LNCaP clone FGC (cell line): ENCODE data around the gene SPATA31D3.
"Not testable (repeated sequence)": the region's sequence is repeated elsewhere in the genome, so short reads cannot be mapped to it uniquely, and the experiment has no call there.

Experiments used
- DNase-seq: peaks from one replicate; pipeline ENCODE4 v3.0.0-alpha.2; 2011; ENCODE audit warnings: low read depth
- H3K4me3 ChIP-seq: 2 replicates; pipeline ENCODE4 v1.5.1; 2011; ENCODE audit warnings: mild to moderate bottlenecking, low read depth, low read length, control low read depth
- TF ChIP-seq, protein P1 (sequence below): IDR thresholded peaks from 2 replicates; pipeline ENCODE4 v1.5.1; 2012; ENCODE audit warnings: mild to moderate bottlenecking; ENCODE audit not compliant: control insufficient read depth, insufficient read depth; ENCODE audit errors: extremely low read depth

SPATA31D3 gene

DNA sequence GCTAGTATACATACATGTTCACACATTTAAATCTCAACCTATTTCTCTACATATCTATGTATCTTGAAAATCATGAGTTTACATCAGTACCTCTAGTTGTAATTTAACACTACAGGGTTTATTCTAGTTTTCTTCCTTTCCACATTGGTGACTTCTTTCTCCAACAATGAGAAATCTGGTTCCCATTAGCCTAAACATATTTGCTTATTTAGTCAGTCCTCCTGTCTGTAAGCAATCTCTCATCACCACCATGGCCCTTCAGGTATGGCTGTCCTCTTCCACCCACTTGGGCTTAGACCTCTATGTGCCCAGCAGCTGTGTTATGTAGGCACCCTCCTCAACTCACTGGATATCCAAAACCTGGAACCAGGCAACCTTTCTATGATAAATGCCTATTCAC is 37.3 kb downstream of the SPATA31D3 start:
- DNase-seq = no peak
- H3K4me3 ChIP-seq = no peak overlapping the region
- TF ChIP-seq, protein P1, sequence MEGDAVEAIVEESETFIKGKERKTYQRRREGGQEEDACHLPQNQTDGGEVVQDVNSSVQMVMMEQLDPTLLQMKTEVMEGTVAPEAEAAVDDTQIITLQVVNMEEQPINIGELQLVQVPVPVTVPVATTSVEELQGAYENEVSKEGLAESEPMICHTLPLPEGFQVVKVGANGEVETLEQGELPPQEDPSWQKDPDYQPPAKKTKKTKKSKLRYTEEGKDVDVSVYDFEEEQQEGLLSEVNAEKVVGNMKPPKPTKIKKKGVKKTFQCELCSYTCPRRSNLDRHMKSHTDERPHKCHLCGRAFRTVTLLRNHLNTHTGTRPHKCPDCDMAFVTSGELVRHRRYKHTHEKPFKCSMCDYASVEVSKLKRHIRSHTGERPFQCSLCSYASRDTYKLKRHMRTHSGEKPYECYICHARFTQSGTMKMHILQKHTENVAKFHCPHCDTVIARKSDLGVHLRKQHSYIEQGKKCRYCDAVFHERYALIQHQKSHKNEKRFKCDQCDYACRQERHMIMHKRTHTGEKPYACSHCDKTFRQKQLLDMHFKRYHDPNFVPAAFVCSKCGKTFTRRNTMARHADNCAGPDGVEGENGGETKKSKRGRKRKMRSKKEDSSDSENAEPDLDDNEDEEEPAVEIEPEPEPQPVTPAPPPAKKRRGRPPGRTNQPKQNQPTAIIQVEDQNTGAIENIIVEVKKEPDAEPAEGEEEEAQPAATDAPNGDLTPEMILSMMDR = no peak

DNA sequence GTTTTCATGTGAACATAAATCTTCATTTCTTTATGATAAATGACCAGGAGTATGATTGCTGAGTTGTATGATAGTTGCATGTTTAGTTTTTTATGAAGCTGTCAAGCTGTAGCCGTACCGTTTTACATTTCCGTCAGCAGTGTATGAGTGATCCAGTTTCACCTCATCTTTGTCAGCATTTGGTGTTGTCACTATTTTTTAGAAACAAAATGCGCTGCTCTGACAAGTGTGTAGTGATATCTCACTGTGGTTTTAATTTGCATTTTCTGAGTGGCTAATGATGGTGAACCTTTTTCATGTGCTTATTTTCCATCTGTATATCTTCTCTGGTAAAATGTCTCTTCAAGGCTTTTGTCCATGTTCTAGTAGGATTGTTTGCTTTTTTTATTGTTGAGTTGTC is 38.6 kb downstream of the SPATA31D3 start:
- no peak overlapping the region for H3K4me3 ChIP-seq
- TF ChIP-seq, protein P1 = no peak
- no peak for DNase-seq

DNA sequence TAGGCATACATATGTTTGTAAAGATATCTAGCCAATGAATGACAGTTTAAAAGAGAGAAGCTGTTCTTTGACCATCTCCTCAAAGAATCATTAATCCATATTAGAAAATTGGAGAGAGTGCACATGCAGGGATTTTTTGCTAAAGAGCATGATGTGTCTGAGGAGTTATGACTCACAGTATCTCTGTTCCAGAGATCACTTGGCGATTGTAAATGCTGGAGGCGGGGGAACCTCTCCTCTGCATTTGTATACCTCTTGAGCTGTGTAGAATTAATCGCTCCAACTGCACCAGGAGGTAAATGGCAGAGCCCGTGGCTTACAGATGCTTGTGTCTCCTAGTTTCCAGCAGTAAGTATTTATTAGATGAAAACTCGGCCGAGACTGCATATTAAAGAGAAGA is 41.6 kb downstream of the SPATA31D3 start:
- no peak overlapping the region for H3K4me3 ChIP-seq
- DNase-seq = no peak
- TF ChIP-seq, protein P1 = no peak

DNA sequence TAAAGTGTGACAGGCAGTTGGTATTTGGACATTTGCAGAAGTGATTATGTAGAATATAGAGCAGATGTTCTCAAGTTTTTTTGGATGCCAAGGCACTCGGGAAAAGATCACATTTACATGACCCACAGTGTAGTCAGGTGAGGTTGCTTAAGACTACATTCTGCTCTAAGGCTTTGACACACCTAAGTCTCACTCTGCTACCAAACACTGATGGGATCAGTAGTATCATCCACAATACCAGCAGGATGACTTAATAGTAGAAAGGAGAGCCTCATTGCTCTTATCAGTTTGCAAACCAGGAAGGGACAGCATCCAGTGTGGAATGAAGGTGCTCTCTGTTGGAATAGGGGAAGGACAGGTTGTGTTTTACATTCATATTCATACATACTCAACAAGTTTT is 42.8 kb downstream of the SPATA31D3 start:
- H3K4me3 ChIP-seq = no peak overlapping the region
- TF ChIP-seq, protein P1 = no peak
- no peak for DNase-seq

DNA sequence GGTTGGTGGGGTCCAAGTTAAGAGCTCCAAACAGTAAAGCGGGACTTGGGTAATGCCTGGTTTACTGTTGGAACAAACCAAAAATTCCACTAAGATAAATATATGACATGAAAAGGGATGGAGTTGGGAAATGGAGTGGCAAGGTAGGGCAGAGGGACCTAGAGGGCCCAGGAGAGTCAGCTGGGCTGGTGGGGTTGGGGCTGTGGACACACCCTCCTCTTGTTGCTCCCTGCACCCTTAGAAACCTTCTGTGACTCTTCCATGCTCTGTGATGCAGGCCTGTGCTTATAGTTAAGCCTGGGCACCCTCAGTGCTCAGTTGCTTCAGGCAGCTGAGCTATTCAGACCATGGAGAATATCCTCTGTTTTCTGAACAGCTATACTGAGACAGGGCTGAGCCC is 45.2 kb downstream of the SPATA31D3 start, which contains the start of gene SPATA31D1:
SPATA31D1 (plus strand) TSS at position 301 of the 400 bp plus-strand sequence; CDS start at position 348, 47 bp downstream.
- not testable (repeated sequence) for H3K4me3 ChIP-seq, DNase-seq

DNA sequence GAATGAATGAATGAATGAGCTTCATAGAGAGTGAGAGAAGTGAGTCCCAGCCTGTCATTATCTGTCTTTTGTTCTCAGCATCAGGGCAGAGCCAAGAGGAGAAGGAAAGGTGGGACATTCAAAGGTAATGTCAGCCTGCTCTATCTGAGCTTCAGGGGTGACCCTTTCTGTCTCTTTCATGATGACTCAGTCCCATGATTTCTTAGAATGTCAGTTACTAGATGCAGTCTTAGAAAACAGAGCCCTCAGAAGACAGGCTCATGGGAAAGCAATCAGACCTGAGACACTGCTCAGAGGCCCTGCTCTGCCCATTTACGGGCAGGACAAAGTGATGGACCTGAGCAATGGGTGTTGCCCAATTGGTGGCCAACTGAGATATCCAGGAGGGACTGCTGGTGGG is 46.4 kb downstream of the SPATA31D3 start:
- no peak overlapping the region for H3K4me3 ChIP-seq
- DNase-seq = no peak
- TF ChIP-seq, protein P1 = no peak

DNA sequence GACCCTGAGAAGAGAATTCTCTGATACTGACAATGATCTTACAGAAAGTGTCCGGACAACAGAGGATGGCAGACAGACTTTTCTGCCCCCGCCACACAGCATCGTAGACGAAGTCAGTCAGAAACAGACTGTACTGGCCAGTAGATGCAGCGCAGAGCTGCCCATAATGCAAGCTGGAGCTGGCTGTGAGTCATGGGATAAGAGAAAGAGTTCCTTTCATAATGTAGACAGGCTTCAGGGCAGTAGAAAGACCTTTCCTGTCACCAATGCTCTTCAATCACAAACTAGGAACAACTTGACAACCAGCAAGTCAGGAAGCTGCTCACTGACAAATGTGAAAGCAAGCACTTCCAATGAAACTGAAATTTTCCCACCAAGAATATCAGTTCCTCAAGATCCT is 50.4 kb downstream of the SPATA31D3 start:
- DNase-seq = no peak
- H3K4me3 ChIP-seq = no peak overlapping the region
- TF ChIP-seq, protein P1 = no peak
